ENCODE data around the gene SLC25A10.

The SLC25A10 gene

GRCh38 chr17:81706757-81707624 is 5.1 kb upstream of the SLC25A10 start:
- no peak for DNase-seq

GRCh38 chr17:81707725-81708646 is 4.1 kb upstream of the SLC25A10 start:
- no peak for DNase-seq

- DNase-seq, result no peak
Measured at GRCh38 chr17:81708739-81709185, 3.3 kb upstream of the SLC25A10 start.

GRCh38 chr17:81710514-81711308 is 1.4 kb upstream of the SLC25A10 start:
- peak; percentile 11 for DNase-seq

- no peak for DNase-seq
Measured at GRCh38 chr17:81712468-81713003, 452 bp downstream of the SLC25A10 start.

- no peak for DNase-seq
Measured at GRCh38 chr17:81713004-81713555, 996 bp downstream of the SLC25A10 start.

GRCh38 chr17:81713556-81714411 is 1.7 kb downstream of the SLC25A10 start:
- no peak for DNase-seq

- no peak for DNase-seq
Measured at GRCh38 chr17:81714412-81715106, 2.5 kb downstream of the SLC25A10 start.

GRCh38 chr17:81715107-81715871 is 3.2 kb downstream of the SLC25A10 start:
- DNase-seq, result no peak

- DNase-seq, result no peak
Measured at GRCh38 chr17:81715872-81716673, 4.0 kb downstream of the SLC25A10 start.

- no peak for DNase-seq
Measured at GRCh38 chr17:81716674-81716996, 4.6 kb downstream of the SLC25A10 start.

GRCh38 chr17:81717049-81717765 is 5.1 kb downstream of the SLC25A10 start:
- DNase-seq, result no peak

GRCh38 chr17:81717766-81718089 is 5.6 kb downstream of the SLC25A10 start:
- no peak for DNase-seq

- no peak for DNase-seq
Measured at GRCh38 chr17:81719410-81720266, 7.6 kb downstream of the SLC25A10 start.

GRCh38 chr17:81720267-81721071 is 8.4 kb downstream of the SLC25A10 start:
- no peak for DNase-seq

Measured in CD4-positive, alpha-beta T cell treated with Interferon gamma for 1 hour (primary cell).